ENCODE measurements around the gene GPAM. TPM values are rescaled to one million over a fixed set of nuclear protein-coding genes. Genes with fewer than 3 reads are reported as not detected.

Gene GPAM
- total and polyA plus RNA-seq, 12 donors = 10.7 to 36.6 (median 20.6) TPM

DNA sequence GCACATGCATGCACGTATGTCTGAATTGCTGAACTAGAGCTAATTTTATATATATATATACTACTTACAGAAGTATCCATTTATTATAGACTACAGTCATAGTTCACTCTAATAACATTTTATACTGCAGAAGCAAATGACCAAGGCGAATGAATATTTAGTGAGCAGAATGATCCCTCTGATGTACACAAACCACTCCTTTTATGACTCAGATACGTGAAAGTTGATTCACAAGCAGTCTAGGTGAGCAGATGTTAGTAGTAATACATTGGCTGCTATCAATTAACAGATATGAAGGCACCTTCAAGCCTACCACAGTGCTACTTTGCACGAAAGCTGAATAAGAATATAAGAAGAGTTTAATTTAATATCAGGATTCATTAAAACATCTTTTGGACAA lies 10.4 kb downstream of the GPAM start:
- Histone ChIP-seq H3K36me3 (peaks cover 0 to 100% (median 57%) of the 10 kb centered on the region in 9 donors), H3K27ac (no peak overlapping the region), H3K4me3 (no peak overlapping the region), H3K27me3 (no peaks in the 10 kb centered on the region), H3K9me3 (no peaks in the 10 kb centered on the region), H3K4me1 (peaks cover 0 to 15% (median 4%) of the 10 kb centered on the region in 9 donors)
- TF ChIP-seq, protein P1, sequence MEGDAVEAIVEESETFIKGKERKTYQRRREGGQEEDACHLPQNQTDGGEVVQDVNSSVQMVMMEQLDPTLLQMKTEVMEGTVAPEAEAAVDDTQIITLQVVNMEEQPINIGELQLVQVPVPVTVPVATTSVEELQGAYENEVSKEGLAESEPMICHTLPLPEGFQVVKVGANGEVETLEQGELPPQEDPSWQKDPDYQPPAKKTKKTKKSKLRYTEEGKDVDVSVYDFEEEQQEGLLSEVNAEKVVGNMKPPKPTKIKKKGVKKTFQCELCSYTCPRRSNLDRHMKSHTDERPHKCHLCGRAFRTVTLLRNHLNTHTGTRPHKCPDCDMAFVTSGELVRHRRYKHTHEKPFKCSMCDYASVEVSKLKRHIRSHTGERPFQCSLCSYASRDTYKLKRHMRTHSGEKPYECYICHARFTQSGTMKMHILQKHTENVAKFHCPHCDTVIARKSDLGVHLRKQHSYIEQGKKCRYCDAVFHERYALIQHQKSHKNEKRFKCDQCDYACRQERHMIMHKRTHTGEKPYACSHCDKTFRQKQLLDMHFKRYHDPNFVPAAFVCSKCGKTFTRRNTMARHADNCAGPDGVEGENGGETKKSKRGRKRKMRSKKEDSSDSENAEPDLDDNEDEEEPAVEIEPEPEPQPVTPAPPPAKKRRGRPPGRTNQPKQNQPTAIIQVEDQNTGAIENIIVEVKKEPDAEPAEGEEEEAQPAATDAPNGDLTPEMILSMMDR (IDR thresholded peaks at IDR 0.05) = no peak
- DNase-seq = no peak
- no peak for ATAC-seq
- 94 to 96% methylated on average over 4 of the region's 4 CpGs for whole genome bisulfite sequencing, 2 donors
- intact Hi-C loops (cut with DNase I) = loop anchor here in 5 of 10 donors (5.0 to 10.0 kb wide), 4 partner anchors 132 to 264 kb away; no protein-coding TSS in a partner anchor

DNA sequence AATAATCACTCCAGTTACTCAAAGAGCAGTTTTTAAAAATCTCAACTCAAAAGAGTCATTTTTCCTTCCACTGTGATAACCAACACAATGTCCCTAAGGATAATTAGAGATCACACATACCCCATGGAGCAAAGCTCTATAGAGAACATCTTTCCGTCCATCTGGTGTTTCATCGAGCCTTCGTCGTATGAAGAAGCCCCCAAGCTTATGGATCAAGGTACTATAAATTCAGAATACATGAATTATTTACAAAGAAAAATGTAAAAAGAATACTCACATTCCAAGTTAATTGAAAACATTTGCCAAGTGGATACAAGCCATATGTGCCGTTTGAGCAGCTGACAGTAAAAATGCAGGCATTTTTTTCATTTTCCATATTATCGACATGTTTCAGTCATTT lies 14.8 kb downstream of the GPAM start:
- WGBS, 2 donors = 93 to 94% methylated on average over 6 of the region's 6 CpGs
- H3K9me3 ChIP-seq = no peaks in the 10 kb centered on the region

DNA sequence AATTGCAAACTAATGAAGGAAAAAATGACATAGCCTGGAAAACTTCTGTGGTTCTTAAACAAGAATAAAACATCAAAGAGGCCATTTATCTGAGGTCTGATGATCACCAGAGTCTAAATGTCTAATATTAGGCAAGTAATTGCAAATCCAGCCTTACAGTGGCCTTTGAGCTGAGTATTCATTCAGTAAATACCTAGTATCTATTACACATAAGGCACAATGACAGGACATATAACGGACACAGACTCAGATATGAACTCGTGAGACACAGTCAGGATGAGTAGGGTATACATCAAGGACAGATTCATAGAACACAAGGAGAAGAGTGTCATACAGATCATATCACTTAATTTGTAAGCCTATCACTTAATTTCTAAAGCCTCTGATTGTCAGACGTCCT lies 16.8 kb downstream of the GPAM start:
- no peaks in the 10 kb centered on the region for H3K9me3 ChIP-seq
- no peaks in the 10 kb centered on the region for H3K4me1 ChIP-seq
- ATAC-seq = no peak
- WGBS, 2 donors = 87 to 91% methylated on average over 3 of the region's 3 CpGs
- peaks cover 0 to 100% (median 63%) of the 10 kb centered on the region in 9 donors for H3K36me3 ChIP-seq
- intact Hi-C loops (cut with DNase I) = no loop called here
- no peak overlapping the region for H3K4me3 ChIP-seq
- TF ChIP-seq, protein P1 (IDR thresholded peaks at IDR 0.05) = no peak
- no peaks in the 10 kb centered on the region for H3K27me3 ChIP-seq
- no peak for DNase-seq
- H3K27ac ChIP-seq = no peak overlapping the region

More for the DNA sequence above, 14.8 kb downstream of the GPAM start:
- peaks cover 0 to 100% (median 68%) of the 10 kb centered on the region in 9 donors for H3K36me3 ChIP-seq
- TF ChIP-seq, protein P1 (IDR thresholded peaks at IDR 0.05) = no peak
- ATAC-seq (no peak), DNase-seq (no peak)
- H3K4me1 ChIP-seq = no peaks in the 10 kb centered on the region
- H3K27me3 ChIP-seq = no peaks in the 10 kb centered on the region
- no peak overlapping the region for H3K4me3 ChIP-seq
- intact Hi-C loops (cut with DNase I) = no loop called here
- H3K27ac ChIP-seq = no peak overlapping the region

DNA sequence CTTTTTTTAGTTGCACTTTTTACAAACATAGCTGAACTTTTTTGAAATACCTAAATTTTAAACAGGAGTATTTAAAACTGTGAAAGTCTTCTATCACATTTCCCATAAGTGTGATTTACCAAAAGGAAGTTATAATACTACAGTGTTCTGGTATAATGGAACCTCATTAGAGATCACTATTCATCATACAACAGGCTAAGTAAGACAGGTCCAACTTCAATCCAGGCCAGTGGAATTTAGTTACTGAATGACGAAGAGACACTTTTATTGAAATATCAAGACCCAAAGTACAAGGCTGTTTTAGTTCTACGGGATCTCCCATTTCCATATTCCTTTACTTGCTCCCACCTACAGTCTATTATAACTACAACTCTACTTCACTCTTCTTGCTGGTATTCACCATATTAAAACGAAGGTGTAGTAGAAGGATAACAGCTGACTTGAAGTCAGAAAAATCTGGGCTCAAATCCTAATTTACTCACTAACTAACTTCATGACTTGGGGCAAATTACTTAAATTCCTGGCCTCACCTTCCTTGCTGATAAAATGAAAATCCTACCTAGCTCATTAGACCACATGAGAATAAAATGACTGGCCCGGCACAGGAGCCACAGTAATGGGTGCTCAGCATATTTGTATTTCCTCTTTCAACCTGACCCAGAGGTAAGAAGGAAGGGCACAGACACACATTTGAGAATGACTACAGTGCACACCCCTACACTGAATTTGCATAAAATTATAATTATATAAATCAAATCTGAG lies 21.6 kb downstream of the GPAM start:
- H3K9me3 ChIP-seq = no peaks in the 10 kb centered on the region
- 69 to 71% methylated on average over 4 of the region's 4 CpGs for WGBS, 2 donors
- no peak for ATAC-seq
- H3K4me3 ChIP-seq = no peak overlapping the region
- H3K4me1 ChIP-seq = no peaks in the 10 kb centered on the region
- intact Hi-C loops (cut with DNase I) = no loop called here
- H3K36me3 ChIP-seq = peaks cover 0 to 100% (median 54%) of the 10 kb centered on the region in 9 donors
- H3K27ac ChIP-seq = no peak overlapping the region
- no peak for DNase-seq
- H3K27me3 ChIP-seq = no peaks in the 10 kb centered on the region
- TF ChIP-seq, protein P1 (IDR thresholded peaks at IDR 0.05) = no peak
